Sciatic nerve (tissue), 2 donors: Measurements from ENCODE around the gene SP4. TPM values are rescaled to one million over a fixed set of nuclear protein-coding genes. Genes with fewer than 3 reads are reported as not detected.

Experiments
- ATAC-seq: fragments of 200-7000 bp; cut with Tn5 transposase; one replicate; pipeline ENCODE4 v1.9.1; 2020; ENCODE audit warnings: mild to moderate bottlenecking, moderate library complexity
- DNase-seq: peaks from one replicate; pipeline ENCODE4 v3.0.0-alpha.2; 2020; ENCODE audit warnings: low spot score
- intact Hi-C: fragments of 100-400 bp; cut with DNase I; formaldehyde crosslinking; loops from one replicate; pipeline ENCODE4 v1.14.2; 2022
- microRNA-seq: library from miRNA; unstranded; fragments of <30 nt; microRNA quantifications from one replicate; pipeline ENCODE4 v1.2.0, GENCODE V29; 2020
- total RNA-seq: library from RNA; stranded (reverse); fragmentation: NEBNext Ultra II Directional; extraction: Animal tissue kit (Norgen Biotek cat#: 25700); gene quantifications from one replicate; pipeline ENCODE4 v1.2.1, GENCODE V29; 2021
- donor health status: DM: no; HTN: no; CAD: no.
- donor health status: DM: no; HTN: no; CAD: no.

The SP4 gene
- total RNA-seq, 1 donor from 2014 or later, result 11.7 TPM

GRCh38 chr7:21550821-21551531, 123.1 kb downstream of the SP4 start:
- DNase-seq (no peak), ATAC-seq (no peak)
- intact Hi-C loops, result no loop called here

- intact Hi-C loops, result no loop called here
- DNase-seq, result no peak
- no peak for ATAC-seq
These were observed 134.5 kb downstream of the SP4 start for GRCh38 chr7:21562385-21562784.

Small RNAs within 50 kb of the gene (microRNA-seq; reads per million reads assigned to microRNA genes)
- not detected for gene MIR1183

Other genes starting within 250 kb of the SP4 start
- 0.49 TPM for gene DNAH11, start 115.0 kb downstream of the SP4 start, total RNA-seq